ENCODE measurements around the gene EFCAB12.
"Not testable (repeated sequence)": the region's sequence is repeated elsewhere in the genome, so short reads cannot be mapped to it uniquely, and the experiment has no call there.

Gene EFCAB12

DNA sequence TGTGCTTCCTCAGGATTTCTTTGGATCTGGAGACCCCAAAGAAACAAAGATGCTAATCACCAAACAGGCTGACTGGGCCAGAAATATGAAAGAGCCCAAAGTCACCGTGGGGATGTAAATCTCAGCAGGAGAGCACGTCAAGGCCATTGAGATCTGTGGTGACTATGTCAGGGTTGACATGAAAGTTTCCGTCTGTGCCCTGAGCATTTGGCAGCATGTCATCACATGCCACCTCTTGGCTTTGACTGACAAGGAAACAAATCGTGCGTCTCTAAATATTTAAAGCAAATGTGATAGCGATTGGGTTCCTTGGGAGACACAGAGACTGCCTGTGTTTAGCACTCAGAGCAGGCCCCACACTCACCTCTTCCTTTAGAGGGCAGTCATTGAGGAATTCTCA is 35.2 kb downstream of the EFCAB12 start:
- no peak overlapping the region for H3K27ac ChIP-seq (ENCODE audit: low read depth, low read length, poor library complexity, severe bottlenecking)
- no peaks in the 10 kb centered on the region for H4K20me1 ChIP-seq (ENCODE audit: insufficient read depth, low read length)
- no peaks in the 10 kb centered on the region for H3K9me2 ChIP-seq (ENCODE audit: low read depth, low read length)
- no peak overlapping the region for H3K4me3 ChIP-seq (ENCODE audit: low read depth, low read length, poor library complexity, severe bottlenecking)
- no peak overlapping the region for H3K9ac ChIP-seq (ENCODE audit: low read length)
- no peak overlapping the region for H2AFZ ChIP-seq (ENCODE audit: low read length)
- H3K27me3 ChIP-seq (ENCODE audit: insufficient read depth, low read length), result no peaks in the 10 kb centered on the region
- H3K9me3 ChIP-seq (ENCODE audit: low read length), result no peaks in the 10 kb centered on the region
- H3K4me2 ChIP-seq (ENCODE audit: low read length), result no peak overlapping the region
- H3K4me1 ChIP-seq (ENCODE audit: insufficient read depth, low read length, severe bottlenecking), result peaks cover 12% of the 10 kb centered on the region
- peaks cover 75% of the 10 kb centered on the region for H3K36me3 ChIP-seq (ENCODE audit: insufficient read depth, low read length)
- no peak for TF ChIP-seq EZH2 (IDR thresholded peaks at IDR 0.05; ENCODE audit: borderline replicate concordance, low read length)
- peaks cover 22% of the 10 kb centered on the region for H3K79me2 ChIP-seq (ENCODE audit: insufficient read depth, low read length)
- no peaks in the 10 kb centered on the region for H3F3A ChIP-seq (ENCODE audit: insufficient read depth, low read length)

DNA sequence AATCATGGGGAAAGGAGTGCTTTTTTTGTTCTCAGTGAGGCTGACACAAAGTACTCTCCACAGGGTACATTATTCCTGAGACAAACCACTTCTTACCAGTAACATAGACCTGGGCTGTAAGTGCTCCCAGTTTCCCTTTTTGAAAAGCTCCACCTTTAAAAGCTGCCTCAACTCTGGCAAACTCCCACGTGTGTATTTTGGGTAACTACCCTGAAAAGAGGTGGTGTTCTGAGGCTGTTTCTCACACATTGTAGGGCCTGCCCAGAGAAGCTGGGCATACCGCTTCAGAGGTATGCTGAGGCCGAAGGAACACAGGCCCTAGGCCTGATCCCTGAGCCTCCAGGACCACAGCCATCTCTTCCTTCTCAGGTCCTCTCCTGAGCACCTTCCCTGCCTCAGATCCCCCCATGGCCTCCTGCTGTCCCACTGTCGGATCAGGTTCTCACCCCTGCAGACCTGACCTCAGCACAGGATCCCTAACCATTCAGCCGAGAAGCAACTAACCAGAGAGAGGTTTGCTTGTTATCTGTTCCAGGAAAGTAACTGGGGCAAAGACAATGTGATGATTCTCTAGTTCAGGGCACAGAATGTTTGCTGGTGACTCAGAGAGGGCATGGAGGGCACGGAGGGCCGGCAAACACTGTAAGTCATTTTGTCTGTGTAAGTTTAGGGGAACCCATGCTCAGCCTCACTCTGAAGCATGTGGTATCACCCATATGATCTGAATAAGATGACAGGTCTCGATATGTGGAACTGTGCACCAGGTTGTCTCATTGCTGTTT is 36.1 kb downstream of the EFCAB12 start:
- not testable (repeated sequence) for H4K20me1 ChIP-seq (ENCODE audit: insufficient read depth, low read length); H3K9ac ChIP-seq (ENCODE audit: low read length); H3K4me3 ChIP-seq (ENCODE audit: low read depth, low read length, poor library complexity, severe bottlenecking); H3K27ac ChIP-seq (ENCODE audit: low read depth, low read length, poor library complexity, severe bottlenecking); H3F3A ChIP-seq (ENCODE audit: insufficient read depth, low read length); H3K27me3 ChIP-seq (ENCODE audit: insufficient read depth, low read length); H3K4me1 ChIP-seq (ENCODE audit: insufficient read depth, low read length, severe bottlenecking); H3K9me2 ChIP-seq (ENCODE audit: low read depth, low read length); H2AFZ ChIP-seq (ENCODE audit: low read length); H3K4me2 ChIP-seq (ENCODE audit: low read length); H3K9me3 ChIP-seq (ENCODE audit: low read length)
- Histone ChIP-seq H3K36me3 (ENCODE audit: insufficient read depth, low read length) (peaks cover 81% of the 10 kb centered on the region), H3K79me2 (ENCODE audit: insufficient read depth, low read length) (peaks cover 12% of the 10 kb centered on the region)

DNA sequence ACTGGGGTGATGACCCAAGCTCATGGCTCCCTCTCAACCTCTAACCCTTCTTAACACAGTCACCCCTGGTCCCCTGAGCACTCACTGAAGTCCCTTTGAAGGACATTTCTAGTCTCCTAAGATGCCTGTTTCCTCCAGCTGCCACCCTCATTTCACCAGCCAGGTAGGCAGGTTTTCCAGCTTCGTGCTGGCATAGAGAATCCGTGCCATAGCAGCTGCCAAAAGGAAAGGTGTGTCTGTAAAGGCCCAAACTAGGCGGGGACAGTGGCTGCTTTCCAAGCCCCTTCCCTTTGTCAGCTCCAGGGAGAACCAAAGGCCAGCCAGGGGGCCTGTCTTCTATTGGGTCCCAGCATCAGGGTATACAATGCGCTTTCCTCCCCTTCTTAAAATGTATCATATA is 36.9 kb downstream of the EFCAB12 start:
- H3K4me2 ChIP-seq (ENCODE audit: low read length); H3K4me3 ChIP-seq (ENCODE audit: low read depth, low read length, poor library complexity, severe bottlenecking); H3K9me3 ChIP-seq (ENCODE audit: low read length); H3K27ac ChIP-seq (ENCODE audit: low read depth, low read length, poor library complexity, severe bottlenecking); H3F3A ChIP-seq (ENCODE audit: insufficient read depth, low read length); H3K4me1 ChIP-seq (ENCODE audit: insufficient read depth, low read length, severe bottlenecking); H3K27me3 ChIP-seq (ENCODE audit: insufficient read depth, low read length); H3K9me2 ChIP-seq (ENCODE audit: low read depth, low read length); H4K20me1 ChIP-seq (ENCODE audit: insufficient read depth, low read length); H3K79me2 ChIP-seq (ENCODE audit: insufficient read depth, low read length); H2AFZ ChIP-seq (ENCODE audit: low read length); H3K9ac ChIP-seq (ENCODE audit: low read length): not testable (repeated sequence)
- peaks cover 81% of the 10 kb centered on the region for H3K36me3 ChIP-seq (ENCODE audit: insufficient read depth, low read length)

DNA sequence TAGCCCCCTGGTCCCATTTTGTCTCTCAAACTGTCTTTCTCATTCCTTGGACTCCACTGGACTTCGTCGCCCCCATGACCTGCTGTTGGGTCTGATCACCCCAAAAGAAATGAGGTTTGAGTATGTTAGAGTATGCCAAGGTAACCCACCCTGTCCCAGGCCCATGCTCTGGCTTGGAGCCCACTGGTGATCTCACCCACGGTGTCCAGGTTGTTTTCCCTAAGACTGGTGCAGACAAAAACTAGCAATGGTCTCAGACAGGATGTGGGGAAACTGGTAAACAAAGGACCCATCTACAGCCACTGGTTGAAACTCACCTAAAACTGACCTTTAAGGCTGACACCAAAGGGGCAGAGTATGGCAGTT is 38.9 kb downstream of the EFCAB12 start:
- Histone ChIP-seq H3K4me1 (ENCODE audit: insufficient read depth, low read length, severe bottlenecking) (peaks cover 4% of the 10 kb centered on the region), H3K4me2 (ENCODE audit: low read length) (no peak overlapping the region)

DNA sequence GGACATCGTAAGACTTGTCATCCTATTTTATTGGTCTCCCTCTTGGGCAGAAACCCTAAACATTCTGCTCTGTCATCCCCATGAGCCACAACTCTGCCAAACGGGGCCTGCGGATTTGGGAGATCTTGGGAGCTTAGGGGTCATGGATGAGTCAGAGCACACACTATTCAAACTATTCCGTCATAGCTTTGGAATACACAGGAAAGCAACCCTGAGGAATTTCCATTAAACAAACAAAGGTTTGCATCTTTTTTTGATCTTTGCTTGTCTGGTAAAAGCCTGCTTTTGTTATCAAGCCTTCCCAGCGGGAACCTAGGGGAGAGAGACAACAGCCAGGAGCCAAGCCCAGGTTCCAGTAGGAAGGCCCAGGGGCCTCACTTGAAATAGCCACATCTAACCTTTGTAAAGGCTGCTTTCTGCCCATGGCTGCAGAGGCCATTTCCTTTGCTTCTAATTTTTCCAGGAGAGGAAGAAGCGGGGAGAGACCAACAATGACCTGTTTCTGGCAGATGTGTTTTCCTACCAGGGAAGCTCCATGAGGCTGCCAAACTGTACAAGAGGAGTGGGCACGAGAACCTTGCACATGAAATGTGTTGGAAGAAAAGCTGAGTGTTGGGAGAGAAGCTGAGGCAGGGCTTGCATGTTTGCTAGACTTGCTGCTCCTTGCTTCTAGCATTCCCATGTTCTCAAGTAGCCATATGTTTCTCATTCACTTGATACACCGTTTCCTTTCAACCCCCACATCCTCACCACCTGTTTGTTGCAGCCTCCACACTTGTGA is 39.5 kb downstream of the EFCAB12 start:
- H3K27ac ChIP-seq (ENCODE audit: low read depth, low read length, poor library complexity, severe bottlenecking); H3K9me3 ChIP-seq (ENCODE audit: low read length); H3K9me2 ChIP-seq (ENCODE audit: low read depth, low read length); H3K79me2 ChIP-seq (ENCODE audit: insufficient read depth, low read length); H3K4me3 ChIP-seq (ENCODE audit: low read depth, low read length, poor library complexity, severe bottlenecking); H3K4me1 ChIP-seq (ENCODE audit: insufficient read depth, low read length, severe bottlenecking); H2AFZ ChIP-seq (ENCODE audit: low read length); H4K20me1 ChIP-seq (ENCODE audit: insufficient read depth, low read length); H3F3A ChIP-seq (ENCODE audit: insufficient read depth, low read length); H3K4me2 ChIP-seq (ENCODE audit: low read length); H3K27me3 ChIP-seq (ENCODE audit: insufficient read depth, low read length); H3K9ac ChIP-seq (ENCODE audit: low read length): not testable (repeated sequence)
- peaks cover 65% of the 10 kb centered on the region for H3K36me3 ChIP-seq (ENCODE audit: insufficient read depth, low read length)

More for the DNA sequence above, 38.9 kb downstream of the EFCAB12 start:
- Histone ChIP-seq H3K4me3 (ENCODE audit: low read depth, low read length, poor library complexity, severe bottlenecking) (no peak overlapping the region), H3K9me3 (ENCODE audit: low read length) (no peaks in the 10 kb centered on the region), H3K79me2 (ENCODE audit: insufficient read depth, low read length) (no peaks in the 10 kb centered on the region), H3K36me3 (ENCODE audit: insufficient read depth, low read length) (peaks cover 65% of the 10 kb centered on the region), H3K27ac (ENCODE audit: low read depth, low read length, poor library complexity, severe bottlenecking) (no peak overlapping the region), H2AFZ (ENCODE audit: low read length) (no peak overlapping the region), H3F3A (ENCODE audit: insufficient read depth, low read length) (no peaks in the 10 kb centered on the region), H3K9ac (ENCODE audit: low read length) (no peak overlapping the region), H3K9me2 (ENCODE audit: low read depth, low read length) (no peaks in the 10 kb centered on the region), H4K20me1 (ENCODE audit: insufficient read depth, low read length) (no peaks in the 10 kb centered on the region), H3K27me3 (ENCODE audit: insufficient read depth, low read length) (peaks cover 5% of the 10 kb centered on the region; the same call in 1 of the 2 replicates)
- TF ChIP-seq EZH2 (IDR thresholded peaks at IDR 0.05; ENCODE audit: borderline replicate concordance, low read length), result no peak
- TF ChIP-seq, protein P1, sequence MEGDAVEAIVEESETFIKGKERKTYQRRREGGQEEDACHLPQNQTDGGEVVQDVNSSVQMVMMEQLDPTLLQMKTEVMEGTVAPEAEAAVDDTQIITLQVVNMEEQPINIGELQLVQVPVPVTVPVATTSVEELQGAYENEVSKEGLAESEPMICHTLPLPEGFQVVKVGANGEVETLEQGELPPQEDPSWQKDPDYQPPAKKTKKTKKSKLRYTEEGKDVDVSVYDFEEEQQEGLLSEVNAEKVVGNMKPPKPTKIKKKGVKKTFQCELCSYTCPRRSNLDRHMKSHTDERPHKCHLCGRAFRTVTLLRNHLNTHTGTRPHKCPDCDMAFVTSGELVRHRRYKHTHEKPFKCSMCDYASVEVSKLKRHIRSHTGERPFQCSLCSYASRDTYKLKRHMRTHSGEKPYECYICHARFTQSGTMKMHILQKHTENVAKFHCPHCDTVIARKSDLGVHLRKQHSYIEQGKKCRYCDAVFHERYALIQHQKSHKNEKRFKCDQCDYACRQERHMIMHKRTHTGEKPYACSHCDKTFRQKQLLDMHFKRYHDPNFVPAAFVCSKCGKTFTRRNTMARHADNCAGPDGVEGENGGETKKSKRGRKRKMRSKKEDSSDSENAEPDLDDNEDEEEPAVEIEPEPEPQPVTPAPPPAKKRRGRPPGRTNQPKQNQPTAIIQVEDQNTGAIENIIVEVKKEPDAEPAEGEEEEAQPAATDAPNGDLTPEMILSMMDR (IDR thresholded peaks at IDR 0.05; ENCODE audit: low read length), result no peak
